Suppressor macrophage (primary cell): ENCODE results near the gene BMPR1A.

Source experiments
- DNase-seq, 4 experiments: peaks; one replicate each; pipeline ENCODE4 v3.0.0-alpha.2; 2020 to 2022
- total RNA-seq, 17 experiments: gene quantifications; one replicate each; lab custom pipeline; 2026; ENCODE audit warnings: mixed read lengths in 6 of 17, inconsistent platforms in 3 of 17; lab: John Stamatoyannopoulos, UW

BMPR1A gene
- 3.0 to 13.7 (median 7.7) reads per million in 17 experiments for total RNA-seq

GRCh38 chr10:86756511-86757112 is at the start of gene BMPR1A:
Gene BMPR1A (plus strand): TSS chr10:86756619. CDS start chr10:86876019, 119,400 bp downstream.
- DNase-seq: peak in 2 of 4 experiments; percentile 15 to 34

- DNase-seq: no peak
These were observed 49.4 kb upstream of the BMPR1A start for GRCh38 chr10:86706977-86707376.

DNA sequence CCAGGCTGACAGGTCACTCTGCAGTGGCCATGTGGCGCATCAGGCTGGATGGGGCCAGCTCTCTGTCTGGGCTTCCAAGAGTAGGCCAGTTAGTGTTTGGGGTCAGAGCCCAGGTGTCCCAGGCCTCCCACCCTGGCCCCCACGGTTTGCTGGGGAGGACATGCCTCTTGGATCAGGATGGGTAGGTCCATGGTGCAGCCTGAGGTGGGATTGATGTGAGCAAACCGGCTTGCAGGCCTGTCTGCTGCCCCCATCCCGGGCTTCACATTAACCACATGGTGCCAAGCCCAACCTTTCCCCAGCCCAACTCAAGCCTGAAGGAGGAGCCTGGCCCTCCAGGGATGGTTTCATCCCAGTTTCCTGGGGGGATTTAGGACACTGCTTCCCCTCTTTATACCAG is 48.9 kb upstream of the BMPR1A start:
- no peak for DNase-seq

DNA sequence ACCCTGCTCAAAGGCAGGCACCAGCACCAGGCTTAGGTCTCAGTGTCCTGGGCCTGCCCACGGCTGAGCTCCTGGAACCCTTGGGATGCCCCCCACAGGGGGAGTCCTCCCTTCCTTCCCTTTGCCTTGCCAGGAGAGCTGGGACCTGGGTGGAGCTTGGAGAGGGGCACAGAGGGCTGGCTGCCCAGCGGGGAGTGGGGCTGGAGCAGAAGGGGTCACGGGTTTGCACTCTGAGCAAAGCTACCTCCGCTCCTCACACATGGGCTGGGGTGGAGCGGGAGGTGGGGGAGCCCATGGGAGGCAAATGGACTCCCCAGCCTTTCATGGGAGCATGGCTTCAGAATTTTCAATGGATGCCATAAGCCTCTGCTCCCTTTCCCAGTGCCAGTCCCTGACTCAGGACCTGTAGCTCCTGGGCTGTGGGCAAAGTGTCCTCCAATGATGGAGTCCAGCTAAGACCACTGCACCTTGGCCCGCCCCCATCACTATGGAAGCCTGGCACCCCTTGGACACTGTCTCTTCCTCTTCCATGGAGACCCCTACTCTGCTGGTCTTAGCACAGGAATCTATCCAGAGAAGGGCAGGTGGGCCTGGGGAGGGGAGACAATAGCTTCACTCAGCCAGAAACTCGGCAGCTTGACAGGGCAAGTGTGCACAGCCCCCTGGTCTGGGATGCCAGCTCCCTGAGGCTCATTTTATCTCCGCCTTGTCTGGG is 48.2 kb upstream of the BMPR1A start:
- no peak for DNase-seq

GRCh38 chr10:86708783-86709380 is 47.5 kb upstream of the BMPR1A start:
- no peak for DNase-seq

GRCh38 chr10:86709396-86710185 is 46.8 kb upstream of the BMPR1A start:
- DNase-seq: no peak

DNA sequence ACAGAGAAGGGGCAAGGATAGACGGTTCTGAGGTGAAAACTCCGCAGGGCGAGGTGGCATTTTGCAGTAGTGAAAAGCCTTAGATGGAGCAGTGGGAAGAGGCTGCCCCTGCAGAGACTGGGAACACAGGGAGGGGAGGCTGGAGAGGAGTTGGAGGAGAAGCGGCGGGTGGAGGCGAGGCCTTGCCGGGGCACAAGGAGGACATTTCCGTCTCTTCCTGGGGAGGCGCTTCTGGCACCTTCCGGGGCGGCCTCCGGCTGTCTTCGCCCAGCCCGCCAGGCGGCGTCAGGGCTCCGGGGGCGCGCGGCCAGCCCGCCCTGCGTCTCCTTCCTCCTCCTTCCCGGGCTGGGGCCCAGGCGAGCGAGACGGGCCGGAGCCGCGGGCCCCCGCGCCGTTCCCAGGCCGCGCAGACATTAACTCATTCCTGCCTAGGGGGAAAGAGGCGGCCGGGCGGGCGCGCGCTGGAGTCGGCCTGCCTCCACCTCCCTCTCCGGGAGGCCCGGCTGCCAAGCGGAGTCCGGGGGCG is 45.4 kb upstream of the BMPR1A start:
- peak; percentile 93 to 97 (median 96) for DNase-seq

- peak; percentile 37 to 69 (median 48) for DNase-seq
These were observed 44.7 kb upstream of the BMPR1A start for GRCh38 chr10:86711513-86712316.

- DNase-seq: peak in 3 of 4 experiments; percentile 9 to 26 (median 17)
These were observed 44.1 kb upstream of the BMPR1A start for GRCh38 chr10:86712317-86712707.

- no peak for DNase-seq
These were observed 41.1 kb upstream of the BMPR1A start for GRCh38 chr10:86715156-86715795.

DNA sequence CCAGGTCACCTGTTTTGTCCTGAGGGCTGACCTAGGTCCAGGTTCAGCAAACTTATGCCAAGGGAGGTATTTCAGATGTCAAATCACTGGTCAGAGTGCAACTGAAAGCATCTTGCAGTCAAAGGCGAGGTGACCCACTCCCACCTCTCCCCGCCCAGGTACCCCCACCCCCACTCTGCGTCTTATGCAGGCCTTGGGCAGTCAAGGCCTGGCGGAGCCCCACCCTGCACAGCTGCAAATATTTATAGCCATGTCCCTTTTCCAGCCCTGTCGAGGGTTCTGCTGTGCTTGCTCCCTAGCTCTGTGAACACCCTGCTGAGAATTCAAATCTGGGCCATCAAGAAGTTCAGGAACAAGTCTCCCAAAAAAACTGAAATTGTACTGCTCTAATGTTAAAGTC is 40.6 kb upstream of the BMPR1A start:
- DNase-seq: no peak

- DNase-seq: no peak
These were observed 40.0 kb upstream of the BMPR1A start for GRCh38 chr10:86716466-86716865.

GRCh38 chr10:86718556-86718955 is 37.9 kb upstream of the BMPR1A start:
- DNase-seq: no peak

DNA sequence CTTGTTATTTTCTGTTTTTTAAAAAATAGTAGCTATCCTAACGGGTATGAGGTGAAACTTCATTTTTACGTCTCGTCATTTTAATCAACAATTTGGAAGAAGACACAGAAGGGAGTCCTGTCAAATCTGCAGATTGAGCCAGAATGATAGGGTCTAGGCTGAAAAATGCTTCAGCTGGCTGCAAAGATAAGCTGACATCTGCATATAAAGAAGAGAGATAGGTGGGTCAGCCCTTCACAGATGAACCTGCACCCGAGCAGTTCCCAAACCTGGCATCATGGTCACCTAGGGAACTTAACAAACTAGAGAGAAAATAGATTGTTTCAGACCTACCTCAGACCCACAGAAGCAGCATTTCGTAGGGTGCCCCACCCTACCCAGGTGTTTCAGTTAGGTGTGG is 35.2 kb upstream of the BMPR1A start:
- DNase-seq: no peak

- no peak for DNase-seq
These were observed 33.4 kb upstream of the BMPR1A start for GRCh38 chr10:86723009-86723408.

- no peak for DNase-seq
These were observed 32.0 kb upstream of the BMPR1A start for GRCh38 chr10:86724445-86724844.

DNA sequence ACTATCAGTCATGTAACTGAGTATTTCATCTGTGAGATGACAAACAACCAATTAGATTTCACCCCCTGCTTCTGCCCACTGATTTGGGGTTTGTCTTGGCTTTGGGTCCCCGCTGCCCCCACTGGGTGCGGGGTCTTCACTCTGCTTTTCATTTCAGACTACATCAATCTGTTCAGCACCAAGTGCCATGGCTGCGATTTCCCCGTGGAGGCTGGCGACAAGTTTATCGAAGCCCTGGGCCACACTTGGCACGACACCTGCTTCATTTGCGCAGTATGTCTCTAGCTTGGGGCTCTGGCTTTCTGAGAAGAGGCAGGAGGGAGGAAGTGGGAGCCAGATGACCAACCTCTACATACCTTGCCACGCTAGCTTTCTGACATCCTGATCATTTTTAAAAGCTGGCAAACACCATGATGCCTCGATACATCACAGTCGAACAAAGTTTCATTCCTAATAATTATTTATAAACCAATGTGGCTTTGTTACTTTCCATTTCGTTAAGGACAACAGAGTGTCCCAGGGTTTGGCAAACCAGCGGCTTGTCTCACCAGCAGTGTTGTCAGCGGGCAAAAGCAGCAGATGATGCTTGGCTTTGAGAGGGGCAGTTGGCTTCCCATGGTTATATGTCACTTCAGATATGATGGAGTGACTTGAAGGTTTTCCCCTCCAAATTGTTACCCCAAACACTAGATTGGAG is 30.3 kb upstream of the BMPR1A start:
- DNase-seq: no peak

DNA sequence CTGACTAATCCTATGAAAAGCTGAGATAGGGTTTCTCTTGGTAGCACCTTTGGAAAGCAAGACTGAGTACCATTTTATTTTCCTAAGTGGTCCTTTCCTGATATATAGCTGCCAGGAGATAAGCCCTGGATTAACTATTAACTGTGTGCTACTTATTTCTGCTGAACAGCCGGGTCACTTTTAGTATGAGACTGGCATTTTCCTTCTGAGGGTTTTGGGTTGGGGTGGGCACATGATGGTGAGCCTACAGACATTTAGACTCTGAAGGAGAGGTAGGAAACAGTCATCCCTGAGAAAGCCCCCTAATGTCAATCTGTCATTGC is 29.8 kb upstream of the BMPR1A start:
- DNase-seq: no peak

GRCh38 chr10:86727470-86727869 is 28.9 kb upstream of the BMPR1A start:
- no peak for DNase-seq

DNA sequence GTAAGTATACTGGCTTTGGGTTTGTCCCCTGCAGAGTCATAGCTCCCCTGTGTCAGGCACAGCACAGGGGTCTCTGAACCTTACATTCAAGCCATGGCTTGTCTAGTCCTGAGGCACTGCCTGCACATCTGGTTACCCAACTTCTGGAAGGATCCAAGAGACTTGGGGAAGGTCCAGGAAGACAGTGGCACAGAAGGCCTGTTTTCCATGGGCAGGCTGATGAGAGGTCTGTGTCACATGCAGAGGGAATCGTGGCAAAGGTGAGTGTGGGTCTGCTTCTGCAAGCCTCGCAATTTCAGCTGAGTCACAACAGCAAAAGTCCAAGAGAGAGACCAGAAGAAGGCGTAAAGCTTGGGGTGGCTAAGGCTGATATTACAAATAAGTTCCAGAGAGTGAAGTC is 28.4 kb upstream of the BMPR1A start:
- DNase-seq: peak in 1 of 4 experiments; percentile 9

DNA sequence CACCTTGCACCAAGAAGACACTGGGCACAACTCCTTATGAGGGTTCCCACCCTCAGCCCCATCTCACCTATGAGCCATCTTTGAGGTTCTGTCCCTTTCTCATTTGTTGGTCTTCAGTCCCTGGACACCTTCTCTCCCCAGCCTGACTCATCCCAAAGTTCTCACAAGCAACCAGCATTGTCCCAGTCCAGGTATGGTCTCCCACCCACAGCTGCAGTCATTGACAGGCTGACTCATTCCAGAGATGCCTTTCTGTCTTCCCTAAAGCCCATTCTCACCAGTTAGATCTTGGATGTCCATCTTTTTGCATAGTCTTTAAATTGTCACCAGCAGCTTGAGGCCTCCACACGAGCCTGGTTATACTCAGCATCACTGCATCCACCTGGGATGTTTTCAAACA is 26.7 kb upstream of the BMPR1A start:
- no peak for DNase-seq
